NCI-H1436 (cell line): ENCODE data around the gene UBE2V1.

ENCODE experiments used
- DNase-seq: peaks from one replicate; lab custom pipeline; 2025; lab: John Stamatoyannopoulos, UW

UBE2V1 gene

GRCh38 chr20:50043573-50044352, 69.2 kb downstream of the UBE2V1 start:
- no peak for DNase-seq

DNA sequence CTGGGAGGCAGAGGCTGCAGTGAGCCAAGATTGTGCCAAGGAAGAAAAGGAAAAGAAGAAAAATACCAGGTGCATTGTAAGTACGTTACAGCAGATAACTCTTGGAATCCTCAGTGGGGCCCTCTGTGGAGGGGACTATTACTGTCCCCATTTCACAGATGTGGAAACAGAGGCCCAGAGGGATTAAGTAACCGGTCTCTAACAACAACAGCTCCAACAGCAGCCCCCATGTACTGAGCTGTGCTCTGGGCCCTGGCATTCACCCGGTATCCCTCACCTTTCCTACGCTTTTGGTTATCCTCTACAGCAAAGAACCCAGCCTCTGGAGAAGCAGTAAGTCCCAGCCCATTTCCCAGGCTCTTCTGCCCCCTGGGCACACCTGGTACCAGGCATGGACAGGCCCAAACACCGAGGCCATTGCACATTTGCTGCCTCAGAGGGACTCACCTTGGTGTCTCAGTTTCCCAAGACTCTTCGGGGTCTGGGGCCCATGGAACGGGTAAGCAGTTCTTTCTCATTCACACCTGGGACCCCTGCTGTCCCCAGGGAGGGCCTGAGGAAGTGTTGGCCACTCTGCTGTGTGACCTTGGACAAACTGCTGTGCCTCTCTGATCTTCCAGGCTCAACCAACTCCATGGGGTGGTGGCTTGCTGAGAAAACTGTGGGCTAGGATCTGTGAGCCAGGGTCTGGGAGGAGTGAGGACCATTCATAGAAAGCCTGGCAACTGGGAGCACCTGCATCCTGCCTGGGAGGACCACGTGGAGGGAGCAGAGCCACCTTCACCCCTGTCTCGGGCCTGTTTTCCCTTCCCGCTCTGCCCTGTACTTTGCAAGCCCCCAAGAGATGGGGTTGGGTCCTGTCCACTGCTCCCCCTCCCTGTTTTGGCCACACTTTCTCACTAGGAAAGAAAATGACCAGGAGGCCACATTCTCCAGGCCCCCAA, 70.3 kb downstream of the UBE2V1 start:
- no peak for DNase-seq

- DNase-seq = no peak
Observed at GRCh38 chr20:50041246-50041873, 71.6 kb downstream of the UBE2V1 start.

DNA sequence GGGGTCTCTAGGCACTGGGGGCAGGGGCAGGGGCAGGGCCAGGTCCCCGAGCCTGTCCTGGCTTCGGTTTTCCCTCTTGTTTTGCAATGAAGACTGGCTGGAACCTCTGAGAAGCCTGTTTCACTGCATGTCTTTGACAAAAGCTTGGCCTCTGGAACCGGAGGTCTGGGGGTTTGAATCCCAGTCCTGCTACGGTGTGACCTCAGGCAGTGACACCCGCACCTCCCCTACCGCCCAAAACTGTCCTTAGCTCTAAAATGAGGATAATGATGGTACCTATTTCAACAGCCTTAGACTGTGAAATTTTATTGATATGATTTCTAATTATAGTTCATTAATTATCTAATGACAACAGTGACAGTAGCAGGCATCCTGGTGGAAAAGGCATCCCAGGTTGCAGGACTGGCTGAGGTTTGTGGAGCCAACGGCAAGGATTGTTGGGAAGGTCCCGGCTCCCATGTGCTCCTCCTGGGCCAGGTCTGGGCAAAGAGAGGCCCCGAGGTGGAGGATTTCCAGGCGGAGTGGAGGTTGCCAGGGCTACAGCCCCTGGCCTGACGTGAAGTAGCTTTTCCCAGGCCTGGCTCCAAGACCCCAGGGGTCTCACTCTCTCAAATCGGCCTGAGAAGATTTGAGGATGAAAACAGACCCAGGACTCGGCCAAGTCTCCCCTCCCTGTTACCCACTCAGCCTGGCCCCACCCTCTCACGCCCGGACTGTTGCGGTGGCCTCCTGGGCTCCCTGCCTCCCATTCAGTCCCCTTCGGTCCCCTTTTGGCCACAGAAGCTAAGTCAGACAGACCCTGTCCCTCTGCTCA, 72.3 kb downstream of the UBE2V1 start:
- no peak for DNase-seq

DNA sequence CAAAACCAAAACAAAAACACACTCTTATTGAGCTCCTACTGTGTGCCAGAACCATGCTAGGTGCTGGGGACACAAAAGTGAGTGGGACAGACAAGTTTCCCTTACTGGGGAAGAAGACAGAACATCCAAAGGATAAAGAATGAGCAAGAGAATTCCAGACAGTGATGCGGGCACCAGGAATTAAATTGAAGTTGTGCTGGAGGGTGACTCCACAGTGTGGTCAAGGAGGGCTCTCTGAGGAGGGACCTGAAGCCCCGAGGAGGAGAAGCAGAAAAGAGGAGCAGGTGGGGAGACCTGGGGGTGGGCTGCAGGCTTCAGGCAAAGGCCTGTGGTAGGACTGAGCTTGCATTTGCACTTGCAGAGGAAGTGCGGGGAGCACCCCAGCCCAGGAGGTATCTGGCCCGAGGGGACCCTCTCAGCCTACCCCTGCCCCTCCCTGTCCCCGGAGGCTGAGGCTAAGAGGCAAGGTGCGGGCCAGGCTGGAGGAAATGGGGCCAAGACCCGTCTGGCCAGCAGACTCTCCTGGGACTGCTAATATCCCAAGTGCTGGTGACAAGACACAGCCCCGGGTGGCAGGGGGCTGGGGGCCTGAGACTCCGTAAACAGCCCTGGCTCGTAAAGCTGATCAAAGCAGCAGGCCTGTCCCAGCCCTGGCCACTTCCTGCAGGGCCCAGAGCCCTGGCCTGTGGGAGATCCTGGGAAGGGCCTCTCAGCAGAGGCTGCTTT, 73.1 kb downstream of the UBE2V1 start:
- no peak for DNase-seq

DNA sequence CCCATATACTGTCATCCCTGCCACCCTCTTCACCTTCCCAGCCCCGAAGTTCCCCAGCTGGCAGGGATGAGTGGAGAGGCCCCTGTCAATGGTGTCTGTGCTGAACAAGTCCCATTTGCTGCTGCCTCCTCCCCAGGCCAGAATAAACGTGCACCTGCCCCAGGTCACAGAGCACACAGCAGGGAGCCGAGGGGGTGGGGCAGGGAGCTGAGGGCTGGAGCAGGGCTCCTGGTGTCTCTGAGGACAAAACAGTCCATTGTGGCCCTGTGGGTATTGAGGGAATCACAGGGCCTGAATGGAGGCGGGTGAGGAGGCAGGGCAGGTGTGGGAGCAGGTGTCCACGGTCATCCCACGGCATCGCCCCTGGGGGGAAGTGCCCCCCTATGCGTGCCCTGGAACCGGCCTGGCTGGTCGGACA, 74.4 kb downstream of the UBE2V1 start:
- no peak for DNase-seq

DNA sequence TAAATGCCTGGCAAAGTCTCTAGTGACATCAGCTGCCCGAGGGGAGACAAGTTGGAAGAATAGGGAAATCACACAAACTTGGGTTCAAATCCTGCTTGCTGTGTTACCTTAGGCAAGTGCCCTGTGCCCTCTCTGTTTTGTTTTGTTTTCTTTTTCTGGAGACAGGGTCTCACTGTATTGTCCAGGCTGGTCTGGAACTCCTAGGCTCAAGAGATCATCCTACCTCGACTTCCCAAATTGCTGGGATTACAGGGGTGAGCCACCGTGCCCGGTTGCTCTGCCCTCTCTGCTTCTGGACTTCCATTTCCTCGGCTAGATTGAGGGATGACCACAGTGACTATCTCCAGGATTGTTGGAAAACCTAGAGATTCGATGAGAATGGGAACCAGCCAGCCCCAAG, 74.8 kb downstream of the UBE2V1 start:
- no peak for DNase-seq

DNA sequence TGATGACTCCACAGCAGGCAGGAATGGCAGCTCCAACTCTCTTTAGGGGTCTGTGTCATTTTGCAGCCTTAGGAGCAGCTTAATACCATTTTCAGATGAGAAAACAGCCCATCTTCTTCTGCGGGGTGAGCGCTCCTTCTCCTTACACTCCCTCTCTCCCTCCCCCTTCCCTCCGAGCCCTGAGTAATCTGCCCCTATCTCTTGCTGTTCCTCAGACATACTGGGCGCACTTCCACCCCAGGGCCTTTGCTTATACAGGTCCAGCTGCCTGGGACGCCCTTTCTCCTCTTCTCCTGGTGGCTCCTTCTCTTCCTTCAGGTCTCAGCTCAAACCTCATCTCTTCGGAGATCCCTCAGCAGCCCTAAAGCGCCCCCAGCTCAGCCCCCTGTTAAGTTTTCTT, 75.4 kb downstream of the UBE2V1 start:
- DNase-seq = no peak

DNA sequence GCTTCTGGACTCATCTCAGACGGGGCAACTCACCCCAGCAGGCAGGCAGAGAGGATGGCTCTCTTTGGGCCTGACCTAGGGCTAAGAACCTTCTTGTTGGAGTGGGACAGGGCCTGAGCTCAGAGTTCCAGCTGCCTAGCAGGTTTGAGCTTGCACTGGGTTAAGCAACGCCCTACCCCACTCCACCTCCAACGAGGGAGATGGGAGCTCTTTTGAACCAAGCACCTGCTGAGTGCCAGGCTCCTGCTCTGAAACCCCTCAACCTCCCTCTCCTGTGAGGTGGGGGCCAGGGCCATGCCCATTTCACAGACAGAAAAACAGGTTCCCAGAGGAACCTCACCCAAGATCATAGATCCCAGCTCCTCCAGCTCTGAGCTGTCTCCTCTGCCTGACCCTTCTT, 75.8 kb downstream of the UBE2V1 start:
- DNase-seq = no peak

- DNase-seq = no peak
Observed at GRCh38 chr20:50036703-50037102, 76.2 kb downstream of the UBE2V1 start.

- DNase-seq = no peak
Observed at GRCh38 chr20:50034567-50035180, 78.3 kb downstream of the UBE2V1 start.

DNA sequence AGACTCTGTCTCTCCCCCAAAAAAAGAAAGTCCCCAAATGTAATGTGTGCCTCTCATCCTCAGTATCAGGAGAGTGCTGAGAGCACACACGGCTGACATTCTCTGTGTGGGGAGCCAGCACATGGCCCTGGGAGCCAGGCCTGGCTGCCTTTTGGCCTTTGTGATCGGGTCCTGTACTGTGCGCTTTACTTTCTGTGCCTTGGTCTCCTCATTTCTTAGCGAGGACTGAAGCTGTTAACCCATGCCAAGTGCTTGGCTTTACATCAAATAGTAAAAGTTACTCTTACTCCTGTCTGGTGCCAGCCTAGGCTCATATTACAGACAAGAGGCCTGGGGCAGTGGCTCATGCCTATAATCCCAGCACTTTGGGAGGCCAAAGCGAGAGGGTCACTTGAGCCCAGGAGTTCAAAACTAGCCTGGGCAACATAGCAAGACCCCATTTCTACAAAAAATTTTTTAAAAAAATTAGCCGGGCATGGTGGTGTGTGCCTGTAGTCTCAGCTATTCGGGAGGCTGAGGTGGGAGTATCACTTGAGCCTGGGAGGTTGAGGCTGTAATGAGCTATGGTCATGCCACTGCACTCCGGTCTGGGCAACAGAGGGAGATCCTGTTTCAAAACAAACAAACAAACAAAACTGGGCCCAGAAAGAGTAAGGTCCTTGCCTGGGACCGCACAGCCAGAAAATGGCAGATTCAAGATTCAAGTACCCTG, 79.8 kb downstream of the UBE2V1 start:
- DNase-seq = no peak
